ENCODE results near the gene ZMYM2.

DNA sequence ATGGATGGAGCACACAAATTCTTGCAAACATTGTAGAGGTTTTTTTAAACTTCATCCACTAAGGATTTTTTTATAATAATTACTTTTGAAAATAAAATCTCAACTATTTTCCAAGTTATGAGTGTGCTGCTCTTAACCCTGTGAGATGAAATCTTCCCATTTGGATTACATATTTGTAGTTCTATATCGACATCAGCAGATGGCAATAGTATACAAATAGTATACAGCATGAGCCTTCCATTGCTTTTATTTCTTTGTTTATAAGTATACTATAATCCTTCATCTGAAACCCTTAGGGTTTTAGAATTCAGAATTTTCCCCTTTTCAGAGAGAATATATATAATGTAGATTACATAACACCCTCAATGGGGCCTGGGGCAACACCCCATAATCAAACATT, 131.8 kb downstream of the ZMYM2 start:
- TF ChIP-seq EZH2 (IDR thresholded peaks at IDR 0.05; ENCODE audit: borderline replicate concordance, low read depth, low read length, severe bottlenecking) = no peak
- TF ChIP-seq, protein P1, sequence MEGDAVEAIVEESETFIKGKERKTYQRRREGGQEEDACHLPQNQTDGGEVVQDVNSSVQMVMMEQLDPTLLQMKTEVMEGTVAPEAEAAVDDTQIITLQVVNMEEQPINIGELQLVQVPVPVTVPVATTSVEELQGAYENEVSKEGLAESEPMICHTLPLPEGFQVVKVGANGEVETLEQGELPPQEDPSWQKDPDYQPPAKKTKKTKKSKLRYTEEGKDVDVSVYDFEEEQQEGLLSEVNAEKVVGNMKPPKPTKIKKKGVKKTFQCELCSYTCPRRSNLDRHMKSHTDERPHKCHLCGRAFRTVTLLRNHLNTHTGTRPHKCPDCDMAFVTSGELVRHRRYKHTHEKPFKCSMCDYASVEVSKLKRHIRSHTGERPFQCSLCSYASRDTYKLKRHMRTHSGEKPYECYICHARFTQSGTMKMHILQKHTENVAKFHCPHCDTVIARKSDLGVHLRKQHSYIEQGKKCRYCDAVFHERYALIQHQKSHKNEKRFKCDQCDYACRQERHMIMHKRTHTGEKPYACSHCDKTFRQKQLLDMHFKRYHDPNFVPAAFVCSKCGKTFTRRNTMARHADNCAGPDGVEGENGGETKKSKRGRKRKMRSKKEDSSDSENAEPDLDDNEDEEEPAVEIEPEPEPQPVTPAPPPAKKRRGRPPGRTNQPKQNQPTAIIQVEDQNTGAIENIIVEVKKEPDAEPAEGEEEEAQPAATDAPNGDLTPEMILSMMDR (IDR thresholded peaks at IDR 0.05; ENCODE audit: borderline replicate concordance, extremely low read depth, low read length, poor library complexity, severe bottlenecking) = peak; percentile 42
